GM18511 (cell line): ENCODE measurements around the gene SLC4A5.
"Not testable (repeated sequence)": the region's sequence is repeated elsewhere in the genome, so short reads cannot be mapped to it uniquely, and the experiment has no call there.

Source experiments
- ATAC-seq: cut with Tn5 transposase; IDR thresholded peaks from one replicate; pipeline ENCODE4 v1.9.1; 2021; ENCODE audit warnings: mild to moderate bottlenecking, moderate library complexity; ENCODE audit not compliant: unreplicated experiment

The SLC4A5 gene

GRCh38 chr2:74366036-74366435 is 22.8 kb upstream of the SLC4A5 start:
- ATAC-seq: no peak

DNA sequence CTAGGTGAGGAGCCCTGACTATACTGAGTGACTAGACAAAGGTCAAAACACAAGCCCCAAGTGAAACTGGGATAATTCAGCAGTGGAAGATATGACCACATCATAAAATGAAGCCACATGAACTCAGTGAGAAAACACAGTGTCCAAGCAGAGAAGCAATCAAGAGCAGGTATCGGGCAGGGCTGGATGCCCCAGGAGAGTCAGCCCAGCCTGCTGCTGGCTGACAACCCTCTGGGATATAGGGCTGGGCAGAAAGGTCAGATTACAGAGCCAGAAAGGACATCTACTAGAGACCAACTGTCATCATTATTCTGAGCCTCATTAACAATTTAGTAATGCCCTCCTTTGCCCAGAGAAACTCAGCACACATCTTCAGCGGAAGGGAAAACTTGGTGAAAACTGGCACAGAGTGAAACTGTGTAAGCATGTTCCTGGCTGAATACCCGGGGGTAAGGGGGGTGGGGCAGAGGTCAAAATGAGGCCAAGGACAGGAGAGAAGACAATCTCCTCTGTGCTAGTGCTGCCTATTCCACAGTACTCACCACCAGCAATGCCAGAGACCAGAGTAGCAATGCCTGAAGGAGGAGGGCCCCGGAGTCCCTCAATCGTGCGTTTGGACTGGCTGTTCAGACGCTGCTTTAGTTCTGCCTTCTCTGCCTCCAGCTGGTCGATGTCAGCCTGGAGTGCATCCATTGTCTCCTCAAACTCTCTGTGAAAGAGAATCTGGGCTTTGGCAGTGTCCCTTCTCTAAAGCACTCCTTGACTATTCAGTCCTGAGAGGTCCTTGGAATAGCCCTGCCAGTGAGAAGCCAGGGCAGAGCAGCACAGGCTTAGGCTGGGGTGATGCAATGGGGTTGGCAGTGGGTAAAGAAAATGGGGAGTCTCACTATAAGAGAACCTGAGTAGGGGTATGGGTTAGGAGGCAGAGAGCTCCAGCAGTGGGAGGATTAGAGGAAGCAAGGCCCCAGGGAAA is 21.6 kb upstream of the SLC4A5 start:
- no peak for ATAC-seq

- ATAC-seq: no peak
Measured at GRCh38 chr2:74361327-74361726, 18.1 kb upstream of the SLC4A5 start.

DNA sequence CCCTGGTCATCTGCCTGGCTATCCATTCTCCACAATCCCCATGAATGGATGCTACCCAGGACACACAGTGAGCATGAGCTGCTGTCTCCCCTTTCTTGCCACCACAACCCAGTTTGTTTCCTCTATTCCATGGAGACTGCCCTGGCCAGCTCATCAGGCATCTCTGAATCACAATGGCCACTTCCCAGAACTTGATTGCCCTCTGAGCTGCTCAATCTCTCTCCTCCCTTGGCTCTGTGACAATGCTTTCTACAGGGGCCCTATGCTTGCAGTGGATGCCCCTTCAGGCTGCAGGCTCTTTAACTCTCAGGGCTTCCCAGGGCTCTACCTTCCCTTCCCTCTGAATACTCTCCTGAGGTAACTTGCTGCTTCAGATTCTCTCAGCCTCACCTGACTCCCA is 14.4 kb upstream of the SLC4A5 start:
- ATAC-seq: no peak

DNA sequence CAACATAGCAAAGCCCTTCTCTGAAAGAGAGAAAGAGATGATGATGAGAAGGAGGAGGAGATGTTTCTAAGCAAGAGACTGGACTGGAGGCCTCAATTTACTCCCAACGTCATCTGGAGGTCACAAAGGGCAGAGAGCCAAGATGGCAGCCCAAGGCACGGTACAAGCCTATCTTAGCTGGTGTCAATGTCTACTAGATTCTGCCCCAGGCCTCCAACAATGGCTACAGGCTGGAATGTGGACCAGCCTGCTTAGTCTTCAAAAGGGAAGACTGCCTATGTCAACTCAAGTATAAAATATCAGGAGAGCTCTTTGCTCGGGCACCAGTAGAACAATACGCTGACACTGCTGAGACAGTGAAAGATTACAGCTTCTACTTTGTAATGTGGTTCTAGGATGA is 6.7 kb upstream of the SLC4A5 start:
- ATAC-seq: no peak

DNA sequence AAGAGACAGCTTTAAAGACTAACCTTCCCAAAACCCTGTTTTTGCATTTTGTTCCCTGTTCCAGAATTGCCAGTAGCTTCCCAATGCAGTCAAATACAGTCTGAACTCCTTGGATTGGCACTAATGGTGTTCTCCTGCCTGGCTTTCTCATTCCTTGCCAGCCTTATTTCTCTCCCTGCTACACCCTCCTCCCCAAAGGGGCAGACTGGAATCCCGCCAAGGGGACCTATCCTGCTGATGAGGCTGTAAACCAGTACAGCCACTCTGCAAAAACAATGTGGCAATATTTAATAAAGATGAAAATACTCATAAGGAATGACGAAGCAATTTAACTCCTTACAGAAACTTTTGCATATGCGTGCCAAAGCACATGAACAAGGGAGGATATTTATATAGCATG is 4.5 kb upstream of the SLC4A5 start:
- no peak for ATAC-seq

DNA sequence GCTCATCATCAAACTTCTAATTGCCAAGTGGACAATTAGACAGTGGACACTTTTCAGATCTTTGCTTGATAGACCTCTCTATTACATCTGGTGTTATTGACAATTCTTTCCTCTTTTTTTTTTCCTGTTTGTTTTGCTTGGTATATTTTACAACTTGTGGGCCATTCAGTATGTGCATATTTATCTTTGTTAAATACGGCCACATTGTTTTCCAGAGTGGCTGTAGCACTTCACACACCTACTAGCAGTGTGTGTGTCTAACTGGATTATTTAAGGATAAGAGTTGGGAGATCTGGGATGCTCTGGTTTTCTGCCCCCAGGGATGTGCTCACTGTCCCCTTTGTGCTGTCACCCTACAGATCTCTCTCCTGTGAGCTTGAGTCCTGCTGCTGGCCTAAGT is 4.1 kb upstream of the SLC4A5 start:
- ATAC-seq: no peak

DNA sequence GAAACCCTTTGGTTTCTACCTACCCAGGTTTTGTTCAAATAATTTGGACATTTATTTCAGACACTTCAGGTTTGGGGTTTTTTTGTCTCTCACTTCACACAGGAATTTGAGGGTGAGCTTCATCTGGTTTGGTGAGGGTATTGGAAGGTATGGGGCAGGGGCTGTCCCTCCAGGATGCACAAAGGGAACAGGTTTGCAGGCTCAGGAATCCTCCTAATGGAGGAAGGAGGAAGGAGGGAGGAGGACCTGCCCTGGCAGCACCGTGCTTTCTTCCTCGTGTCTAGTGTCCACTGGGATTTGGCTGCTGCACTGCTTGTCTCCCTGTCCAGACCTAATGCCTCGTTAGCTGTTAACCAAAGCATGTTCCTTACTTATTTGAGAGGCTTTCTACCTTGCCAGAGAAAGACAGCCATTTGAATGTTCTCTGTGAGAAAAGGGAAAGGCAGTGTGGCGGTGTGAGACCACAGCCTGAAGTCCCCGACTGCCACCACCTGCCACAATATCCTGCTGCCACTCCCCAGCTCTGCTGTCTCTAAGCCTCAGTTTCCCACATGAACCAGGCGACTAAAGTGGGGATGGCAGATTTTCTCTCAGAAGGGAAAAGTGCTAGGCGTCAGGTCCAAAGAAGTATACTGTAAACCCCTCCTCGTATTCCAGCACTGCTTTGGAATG is 2.2 kb upstream of the SLC4A5 start:
- ATAC-seq: no peak

DNA sequence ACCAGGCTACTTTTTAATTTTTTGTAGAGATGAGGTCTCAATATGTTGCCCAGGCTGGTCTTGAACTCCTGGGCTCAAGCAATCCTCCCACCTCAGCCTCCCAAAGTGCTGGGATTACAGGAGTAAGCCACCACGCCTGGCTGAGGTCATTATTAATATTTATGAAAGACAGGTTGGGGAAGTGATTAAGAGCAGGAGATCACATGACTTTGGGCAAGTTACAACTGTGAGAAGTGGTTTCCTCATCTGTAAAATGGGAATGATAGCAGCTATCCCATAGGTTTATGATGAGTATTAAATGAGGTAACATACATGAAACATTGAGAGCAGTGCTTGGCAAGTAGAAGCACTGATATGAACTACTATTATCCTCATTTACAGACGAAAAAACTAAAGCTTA is 7.0 kb downstream of the SLC4A5 start:
- ATAC-seq: not testable (repeated sequence)

DNA sequence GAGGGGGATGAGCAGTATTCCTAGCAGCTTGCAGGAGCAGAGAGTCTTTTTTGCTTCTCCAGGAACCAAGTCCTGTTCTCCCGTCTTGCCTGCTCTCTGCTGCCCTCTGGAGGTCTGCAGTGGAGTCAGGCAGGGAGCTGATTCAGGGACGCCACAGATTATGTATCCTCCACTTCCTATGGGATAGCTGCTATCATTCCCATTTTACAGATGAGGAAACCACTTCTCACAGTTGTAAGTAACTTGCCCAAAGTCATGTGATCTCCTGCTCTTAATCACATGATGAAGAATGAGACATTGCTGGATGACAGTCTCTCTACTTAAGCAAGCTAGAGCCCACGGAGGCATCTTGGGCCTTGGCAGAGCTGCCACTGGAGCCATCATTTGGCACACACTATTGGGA is 8.3 kb downstream of the SLC4A5 start:
- no peak for ATAC-seq

DNA sequence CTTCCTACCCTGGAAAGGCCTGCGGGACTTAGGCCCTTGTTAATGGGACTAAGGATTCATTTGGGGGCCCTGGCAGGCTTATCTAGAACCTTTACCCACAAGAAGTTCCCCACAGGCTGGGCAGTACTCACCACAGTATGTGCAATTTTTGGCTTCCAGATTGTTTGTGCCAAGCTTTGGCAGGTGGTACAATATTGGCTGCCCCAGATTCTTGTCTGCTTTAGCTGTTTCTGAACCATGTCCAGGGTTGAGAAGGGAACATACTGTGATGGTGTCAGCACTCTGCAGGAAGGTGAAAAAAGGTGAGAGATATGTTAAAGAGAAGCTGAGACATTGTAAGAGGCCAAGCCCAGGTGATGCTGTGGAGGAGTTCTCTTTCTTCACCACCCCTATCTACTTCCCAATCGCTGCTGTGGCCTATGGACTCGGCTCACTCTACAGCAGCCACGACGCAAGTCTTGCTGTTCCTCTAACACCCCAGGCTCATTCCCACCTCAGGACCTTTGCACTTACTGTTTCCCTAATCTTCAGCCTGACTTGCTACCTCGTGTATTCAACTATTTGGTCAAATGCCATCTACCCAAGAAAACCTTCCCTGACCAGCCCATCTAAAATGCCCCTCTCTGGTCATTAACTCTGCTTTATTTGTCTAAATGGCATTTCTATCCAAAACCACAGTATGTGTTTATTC is 9.2 kb downstream of the SLC4A5 start:
- ATAC-seq: no peak

GRCh38 chr2:74333175-74333574 is 10.0 kb downstream of the SLC4A5 start:
- no peak for ATAC-seq

- no peak for ATAC-seq
Measured at GRCh38 chr2:74332550-74333174, 10.6 kb downstream of the SLC4A5 start.

- no peak for ATAC-seq
Measured at GRCh38 chr2:74328573-74328972, 14.6 kb downstream of the SLC4A5 start.

DNA sequence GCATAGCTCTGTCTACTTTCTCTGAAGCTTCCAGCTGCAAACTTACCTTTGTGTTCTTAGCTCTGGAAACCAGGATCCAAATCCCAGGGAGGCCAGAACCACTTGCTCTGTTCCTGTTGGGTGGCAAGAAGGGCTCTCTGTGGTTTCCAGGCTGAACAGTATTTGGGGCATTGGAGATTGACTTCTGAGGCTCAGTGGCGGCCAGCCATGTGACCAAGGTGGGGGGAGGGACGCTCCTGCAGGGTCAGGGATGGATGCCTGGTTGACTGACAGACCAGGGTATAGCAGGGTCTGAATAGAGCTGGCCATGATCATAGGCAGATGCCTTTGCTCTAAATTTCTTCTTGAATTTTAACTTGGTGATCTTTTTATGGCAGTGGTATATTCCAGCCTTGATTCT is 15.1 kb downstream of the SLC4A5 start:
- no peak for ATAC-seq

DNA sequence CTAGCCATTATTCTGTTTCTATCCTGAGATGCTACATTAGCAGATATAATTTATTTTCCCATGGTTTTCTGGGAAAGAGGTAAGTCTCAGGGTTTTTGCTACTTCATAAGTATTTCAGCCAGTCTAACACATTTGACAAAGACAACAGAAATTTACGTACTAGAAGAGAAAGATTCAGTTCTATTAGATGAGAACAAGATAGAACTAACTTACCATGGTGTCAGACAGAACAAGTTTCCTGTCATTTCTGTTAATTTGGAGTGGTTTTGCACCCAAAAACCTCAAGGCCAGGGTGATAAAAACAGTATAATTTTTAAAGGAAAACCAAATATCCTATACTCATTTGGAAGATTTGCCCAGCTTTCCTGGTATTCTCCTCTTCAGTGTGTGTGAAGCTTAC is 15.6 kb downstream of the SLC4A5 start:
- ATAC-seq: no peak

- ATAC-seq: no peak
Measured at GRCh38 chr2:74327199-74327598, 16.0 kb downstream of the SLC4A5 start.

DNA sequence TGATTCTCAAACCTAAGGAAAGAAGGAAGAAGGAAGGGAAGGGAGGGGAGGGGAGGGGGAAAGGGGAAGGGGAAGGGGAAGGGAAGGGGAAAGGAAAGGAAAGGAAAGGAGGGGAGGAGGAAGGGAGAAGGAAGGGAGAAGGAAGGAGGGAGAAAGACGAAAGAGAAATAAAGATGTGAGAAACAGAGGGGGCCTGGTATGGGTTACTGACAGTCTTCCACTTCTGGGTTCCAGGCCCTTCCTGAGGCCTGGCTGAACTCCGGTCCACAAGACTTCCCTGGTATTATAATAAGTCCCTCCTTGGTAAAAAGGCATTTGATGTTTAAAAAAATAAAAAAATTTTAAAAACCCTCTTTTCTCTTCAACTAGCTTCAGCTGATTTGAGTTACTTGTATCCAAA is 17.4 kb downstream of the SLC4A5 start:
- no peak for ATAC-seq

GRCh38 chr2:74321737-74322136 is 21.5 kb downstream of the SLC4A5 start:
- ATAC-seq: no peak

- no peak for ATAC-seq
Measured at GRCh38 chr2:74317701-74318100, 25.5 kb downstream of the SLC4A5 start.

GRCh38 chr2:74316627-74317295 is 26.5 kb downstream of the SLC4A5 start:
- no peak for ATAC-seq
